A549 (cell line): Measurements from ENCODE around the gene SLC12A8. TPM values are rescaled to one million over a fixed set of nuclear protein-coding genes. Genes with fewer than 3 reads are reported as not detected.

ENCODE experiments used
- ATAC-seq, 2 experiments: fragments of 200-7000 bp in 1 of 2; fragments of >200 bp in 1 of 2; cut with Nextera tagmentation in 1 of 2; cut with Tn5 transposase in 1 of 2; 3 replicates each; pipeline versions ENCODE4 v1.8.0 to v1.9.1; 2018 to 2020; ENCODE audit warnings: mild to moderate bottlenecking in 1 of 2, moderate library complexity in 1 of 2
- CTCF ChIA-PET: fragments of 300-600 bp; sonication (Branson Sonifier 250); formaldehyde crosslinking; extraction: SDS; loops from one replicate; lab custom pipeline; 2021; ENCODE audit warnings: antibody characterized with exemption, inconsistent platforms; lab: Yijun Ruan, JAX
- POLR2A ChIA-PET: fragments of 350-600 bp; formaldehyde crosslinking; extraction: SDS; loops from one replicate; lab custom pipeline; 2021; ENCODE audit warnings: antibody characterized with exemption, inconsistent platforms; lab: Yijun Ruan, JAX
- DNase-seq, 2 experiments: peaks; one replicate each; pipeline versions ENCODE4 v3.0.0 to v3.0.0-alpha.2; 2011 to 2016; ENCODE audit warnings: low read depth in 1 of 2, low spot score in 1 of 2
- FAIRE-seq: peaks from 2 replicates; lab custom pipeline; 2011; peaks lifted over from hg19 to GRCh38; lab: Jason Lieb, UNC
- H3K27ac ChIP-seq, 2 experiments: fragments of >200 bp; sonication (Bioruptor Twin); formaldehyde crosslinking; 3 replicates each; pipeline ENCODE4 v1.5.1; 2016 to 2017
- H3K4me1 ChIP-seq: fragments of >200 bp; sonication (Bioruptor Twin); formaldehyde crosslinking; 3 replicates; pipeline ENCODE4 v1.6.1; 2016
- H3K4me2 ChIP-seq: fragments of >200 bp; sonication (Bioruptor Twin); formaldehyde crosslinking; 3 replicates; pipeline ENCODE4 v1.6.1; 2016
- H3K4me3 ChIP-seq: fragments of >200 bp; sonication (Bioruptor Twin); formaldehyde crosslinking; 3 replicates; pipeline ENCODE4 v1.5.1; 2016
- H3K9me3 ChIP-seq: fragments of >200 bp; sonication (Bioruptor Twin); formaldehyde crosslinking; 3 replicates; pipeline ENCODE4 v1.6.1; 2016
- ATOH8 ChIP-seq: fragments of 250-450 bp; sonication (Bioruptor Pico); IDR thresholded peaks from 2 replicates; pipeline ENCODE4 v1.5.0; 2020; ENCODE audit warnings: low read depth, mild to moderate bottlenecking, moderate library complexity
- BHLHE40 ChIP-seq: IDR thresholded peaks from 2 replicates; pipeline ENCODE4 v1.6.1; 2012; ENCODE audit warnings: low read depth, low read length, inconsistent platforms
- CEBPB ChIP-seq, 2 experiments: fragments of >200 bp in 1 of 2; sonication (Bioruptor Twin) in 1 of 2; formaldehyde crosslinking in 1 of 2; IDR thresholded peaks; 2 replicates each; pipeline ENCODE4 v1.6.1; 2012 to 2016
- CTCF ChIP-seq: fragments of >200 bp; sonication (Bioruptor Twin); formaldehyde crosslinking; IDR thresholded peaks from 3 replicates; pipeline ENCODE4 v1.5.1; 2016
- EHMT2 ChIP-seq: fragments of 200-600 bp; sonication (generic); IDR thresholded peaks from 2 replicates; pipeline ENCODE4 v1.6.1; 2016; ENCODE audit warnings: antibody characterized with exemption, low read depth, mild to moderate bottlenecking, moderate library complexity
- ELK1 ChIP-seq: fragments of 150-350 bp; IDR thresholded peaks from 2 replicates; pipeline ENCODE4 v1.6.1; 2014; ENCODE audit warnings: low read depth, mild to moderate bottlenecking, low read length
- EP300 ChIP-seq, 2 experiments: fragments of >200 bp; sonication (Bioruptor Twin); formaldehyde crosslinking; IDR thresholded peaks; 2 replicates in 1 of 2; 3 replicates in 1 of 2; pipeline ENCODE4 v1.6.1; 2016 to 2017
- ESRRA ChIP-seq: fragments of 150-350 bp; IDR thresholded peaks from 2 replicates; pipeline ENCODE4 v1.6.1; 2014; ENCODE audit warnings: mild to moderate bottlenecking, low read length, borderline replicate concordance
- FOSL2 ChIP-seq, 2 experiments: fragments of 450-650 bp in 1 of 2; fragments of >200 bp in 1 of 2; sonication (Bioruptor Twin) in 1 of 2; formaldehyde crosslinking; IDR thresholded peaks; 2 replicates each; pipeline versions ENCODE4 v1.5.0 to v1.6.1; 2016 to 2020; ENCODE audit warnings: mild to moderate bottlenecking in 1 of 2, moderate library complexity in 1 of 2
- FOXS1 ChIP-seq: fragments of 250-450 bp; sonication (Bioruptor Pico); IDR thresholded peaks from 2 replicates; pipeline ENCODE4 v1.5.0; 2020; ENCODE audit warnings: mild to moderate bottlenecking, moderate library complexity
- GATA3 ChIP-seq: IDR thresholded peaks from 2 replicates; pipeline ENCODE4 v1.6.1; 2012; ENCODE audit warnings: borderline replicate concordance
- HDAC2 ChIP-seq: fragments of 200-600 bp; sonication (generic); IDR thresholded peaks from 2 replicates; pipeline ENCODE4 v1.6.1; 2016
- HEYL ChIP-seq: fragments of 250-450 bp; sonication (Bioruptor Pico); IDR thresholded peaks from 2 replicates; pipeline ENCODE4 v1.8.0; 2021; ENCODE audit warnings: mild to moderate bottlenecking, moderate library complexity
- HOXA7 ChIP-seq: fragments of 250-450 bp; sonication (Bioruptor Pico); IDR thresholded peaks from 2 replicates; pipeline ENCODE4 v1.5.0; 2020; ENCODE audit warnings: mild to moderate bottlenecking, moderate library complexity
- HOXB13 ChIP-seq: fragments of 250-450 bp; sonication (Bioruptor Pico); IDR thresholded peaks from 2 replicates; pipeline ENCODE4 v1.5.0; 2020; ENCODE audit warnings: low read depth, mild to moderate bottlenecking, moderate library complexity
- HOXB5 ChIP-seq: fragments of 250-450 bp; sonication (Bioruptor Pico); IDR thresholded peaks from 2 replicates; pipeline ENCODE4 v1.5.0; 2020; ENCODE audit warnings: mild to moderate bottlenecking, moderate library complexity
- KDM1A ChIP-seq: fragments of 200-600 bp; sonication (generic); IDR thresholded peaks from 2 replicates; pipeline ENCODE4 v1.6.1; 2016; ENCODE audit warnings: low read depth, mild to moderate bottlenecking
- KDM5A ChIP-seq: fragments of 200-600 bp; sonication (generic); IDR thresholded peaks from 2 replicates; pipeline ENCODE4 v1.6.1; 2016; ENCODE audit warnings: antibody characterized with exemption, mild to moderate bottlenecking
- MAFK ChIP-seq: fragments of 450-650 bp; IDR thresholded peaks from 2 replicates; pipeline ENCODE4 v1.6.1; 2014; ENCODE audit not compliant: partially characterized antibody
- NR3C1 ChIP-seq: fragments of >200 bp; sonication (Bioruptor Twin); formaldehyde crosslinking; IDR thresholded peaks from 3 replicates; pipeline ENCODE4 v1.6.1; 2017
- PHF8 ChIP-seq: fragments of 200-600 bp; sonication (generic); IDR thresholded peaks from 2 replicates; pipeline ENCODE4 v1.6.1; 2016; ENCODE audit warnings: low read depth, mild to moderate bottlenecking, antibody characterized with exemption, moderate library complexity, borderline replicate concordance
- POLR2AphosphoS2 ChIP-seq: conservative IDR thresholded peaks from 2 replicates; pipeline ENCODE4 v1.6.1; 2012; ENCODE audit warnings: low read length, improper control_type of control experiment, inconsistent platforms
- RARB ChIP-seq: fragments of 250-450 bp; sonication (Bioruptor Pico); IDR thresholded peaks from 2 replicates; pipeline ENCODE4 v1.8.0; 2021; ENCODE audit warnings: mild to moderate bottlenecking, moderate library complexity
- RFX5 ChIP-seq: fragments of 450-650 bp; IDR thresholded peaks from 2 replicates; pipeline ENCODE4 v1.7.1; 2014; ENCODE audit warnings: antibody characterized with exemption, mild to moderate bottlenecking, moderate library complexity
- SMC3 ChIP-seq: fragments of >200 bp; sonication (Bioruptor Twin); formaldehyde crosslinking; IDR thresholded peaks from 3 replicates; pipeline ENCODE4 v1.6.1; 2018; ENCODE audit warnings: inconsistent platforms
- ZSCAN20 ChIP-seq: fragments of 250-450 bp; sonication (Bioruptor Pico); IDR thresholded peaks from 2 replicates; pipeline ENCODE4 v1.8.0; 2022; ENCODE audit warnings: mild to moderate bottlenecking, moderate library complexity
- WGBS: methylation state at CpG from one replicate; pipeline ENCODE4 v1.1.6; 2017; ENCODE audit errors: missing lambda C conversion rate; 5-methylcytosine and 5-hydroxymethylcytosine counted together
- polyA plus RNA-seq, 4 experiments: library from polyadenylated mRNA; depleted of rRNA in 3 of 4; stranded (reverse); fragments of >200 nt; fragmentation: RNase III in 1 of 4; extraction: RNeasy Plus Mini Kit Qiagen cat#74134 plus additional on column Dnase treatment in 1 of 4; gene quantifications; 2 replicates in 3 of 4; 3 replicates in 1 of 4; pipeline ENCODE4 v1.2.3, GENCODE V29; 2011 to 2017

Gene SLC12A8
- polyA plus RNA-seq, 2 of the 4 experiments (the other 2 are of a cell fraction) = 1.1 to 4.2 TPM

DNA sequence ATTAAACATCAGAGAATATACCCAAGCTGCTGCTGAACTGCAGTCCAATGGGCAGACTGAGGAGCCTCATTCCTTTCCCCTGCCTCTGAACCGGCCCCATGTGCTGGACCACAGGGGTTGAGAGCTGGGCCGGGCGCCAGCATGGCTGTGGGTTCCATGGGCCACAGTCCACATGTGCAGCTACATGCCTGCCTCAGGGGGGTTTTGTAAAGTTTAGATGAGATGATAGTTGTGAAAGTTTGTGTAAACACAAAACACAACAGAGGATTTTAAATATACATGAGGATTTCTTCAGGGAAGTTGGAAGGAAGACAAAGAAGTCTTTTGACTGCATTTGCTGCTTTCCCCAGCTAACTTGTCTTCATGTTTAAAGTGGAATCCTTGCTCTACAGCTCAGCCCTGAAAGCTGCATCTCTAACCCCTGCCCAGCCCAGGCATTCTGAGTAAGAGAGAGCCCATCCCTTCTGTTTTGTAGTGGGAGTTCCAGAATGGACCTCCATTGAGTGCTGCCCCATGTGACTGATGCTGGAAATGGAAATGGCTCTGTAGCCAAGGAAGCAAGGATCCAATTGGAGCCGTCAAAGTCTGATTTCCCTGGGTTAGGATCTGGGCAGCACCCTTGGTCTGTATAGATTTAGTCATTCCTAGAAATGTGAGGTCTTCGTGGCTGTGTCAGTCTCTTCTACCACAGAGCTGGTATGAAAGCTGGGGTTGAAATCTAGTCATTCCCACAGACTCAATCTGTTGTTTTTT, 17.5 kb downstream of the SLC12A8 start:
- WGBS = 78% methylated on average over 5 of the region's 5 CpGs
- TF ChIP-seq FOXS1 = no peak
- TF ChIP-seq NR3C1 = no peak
- no peak for TF ChIP-seq EP300 (IDR thresholded peaks at IDR 0.05)
- TF ChIP-seq KDM1A = no peak
- no peak for TF ChIP-seq BHLHE40
- no peak for TF ChIP-seq HOXA7 (CRISPR knock-in tag)
- no peak for TF ChIP-seq ATOH8 (CRISPR knock-in tag)
- TF ChIP-seq FOSL2 (IDR thresholded peaks at IDR 0.05) = no peak
- no peak for TF ChIP-seq FOSL2 (CRISPR knock-in tag; IDR thresholded peaks at IDR 0.05)
- TF ChIP-seq GATA3 = no peak
- TF ChIP-seq CEBPB (IDR thresholded peaks at IDR 0.05) = no peak
- no peak for TF ChIP-seq HOXB5
- Histone ChIP-seq H3K4me3 (no peak overlapping the region), H3K4me1 (no peaks in the 10 kb centered on the region), H3K9me3 (no peaks in the 10 kb centered on the region), H3K4me2 (no peak overlapping the region), H3K27ac (no peak overlapping the region)
- FAIRE-seq = no peak
- DNase-seq = no peak
- CTCF ChIA-PET = interaction anchor here (0.6 to 1.5 kb wide), 3 partner anchors 9 to 200 kb away, joined by 4 read pairs; no protein-coding TSS in a partner anchor
- POLR2A ChIA-PET = no interaction called here
- no peak for ATAC-seq

DNA sequence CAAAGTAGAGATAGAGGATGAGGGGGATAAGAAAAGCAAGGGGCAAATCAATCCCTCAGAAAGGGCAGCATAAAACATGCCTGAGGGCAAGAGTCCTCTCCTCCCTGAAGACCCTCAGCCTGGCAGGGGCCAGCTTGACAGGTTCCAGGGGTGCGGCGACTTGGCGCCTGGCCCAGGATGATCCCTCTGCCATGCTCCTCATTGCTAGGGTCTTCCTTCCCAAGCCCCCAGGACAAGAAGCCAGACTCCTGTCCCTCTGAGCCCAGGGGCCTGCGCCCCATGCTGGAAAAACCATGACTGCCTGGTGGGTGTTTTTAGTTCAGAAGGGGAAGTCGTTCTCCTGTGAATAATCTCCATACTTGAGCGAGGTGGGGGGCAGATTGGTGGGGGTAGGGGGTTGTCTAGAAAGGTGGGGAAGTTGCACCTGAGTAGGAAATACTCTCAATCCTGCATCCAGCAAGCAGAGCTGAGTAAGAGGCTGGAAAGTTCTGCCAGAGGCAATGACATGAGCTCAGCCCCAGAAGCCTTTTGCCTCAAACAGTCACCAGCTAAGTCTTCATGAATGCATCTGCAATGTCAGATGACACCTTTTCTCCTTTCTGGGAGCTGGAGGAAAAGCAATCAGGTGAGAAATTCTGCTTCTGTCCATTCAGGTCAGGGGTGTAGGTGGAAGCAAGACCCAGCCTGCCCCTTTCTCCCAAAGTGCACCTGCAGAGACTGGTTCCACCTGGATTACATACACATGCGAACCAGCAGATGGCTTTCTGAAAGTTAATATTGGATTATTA, 18.3 kb downstream of the SLC12A8 start:
- Histone ChIP-seq H3K4me2 (no peak overlapping the region), H3K27ac (no peak overlapping the region), H3K4me1 (no peaks in the 10 kb centered on the region), H3K4me3 (no peak overlapping the region), H3K9me3 (no peaks in the 10 kb centered on the region)
- TF ChIP-seq HDAC2 (no peak), RFX5 (no peak), KDM5A (no peak), HEYL (no peak), HOXB13 (CRISPR knock-in tag) (no peak), SMC3 (no peak), POLR2AphosphoS2 (no peak), ZSCAN20 (CRISPR knock-in tag) (no peak), RARB (no peak), MAFK (no peak), FOSL2 (IDR thresholded peaks at IDR 0.05) (no peak), FOSL2 (CRISPR knock-in tag; IDR thresholded peaks at IDR 0.05) (no peak), ESRRA (no peak), ELK1 (no peak), PHF8 (no peak), CTCF (no peak), EHMT2 (no peak)
- ATAC-seq = no peak
- WGBS = 74% methylated on average over 6 of the region's 7 CpGs
- ChIA-PET POLR2A (no interaction called here), CTCF (interaction anchor here (0.6 to 1.5 kb wide), 2 partner anchors 33 to 199 kb away, joined by 3 to 4 read pairs; no protein-coding TSS in a partner anchor)
- FAIRE-seq = no peak
- DNase-seq = no peak
